Lung (tissue), 12 donors: ENCODE data around the gene FRAT2. TPM values are rescaled to one million over a fixed set of nuclear protein-coding genes. Genes with fewer than 3 reads are reported as not detected.

ENCODE experiments used
- ATAC-seq: fragments of 200-7000 bp; cut with Tn5 transposase; one replicate; pipeline ENCODE4 v1.9.1; 2020; ENCODE audit warnings: moderate number of reproducible peaks; ENCODE audit not compliant: insufficient read depth, low FRiP score
- DNase-seq, 3 donors: peaks; one replicate each; pipeline ENCODE4 v3.0.0-alpha.2; 2013 to 2017
- H3K27ac ChIP-seq, 2 donors: one replicate each; pipeline ENCODE4 v1.5.1; 2013; ENCODE audit warnings: mild to moderate bottlenecking in 2 of 2, moderate library complexity in 2 of 2, control low read depth in 1 of 2, inconsistent platforms in 1 of 2, low read depth in 1 of 2, low read length in 1 of 2
- H3K27me3 ChIP-seq, 3 donors: one replicate each; pipeline ENCODE4 v1.5.1; 2013; ENCODE audit warnings: low read length in 2 of 3; ENCODE audit not compliant: control insufficient read depth in 3 of 3, insufficient read depth in 3 of 3
- H3K36me3 ChIP-seq, 4 donors: one replicate each; pipeline ENCODE4 v1.5.1; 2013; ENCODE audit warnings: low read length in 4 of 4, mild to moderate bottlenecking in 1 of 4, moderate library complexity in 1 of 4; ENCODE audit not compliant: control insufficient read depth in 4 of 4, insufficient read depth in 4 of 4
- H3K4me1 ChIP-seq, 5 donors: one replicate each; pipeline ENCODE4 v1.5.1; 2013; ENCODE audit warnings: low read length in 5 of 5, mild to moderate bottlenecking in 2 of 5, moderate library complexity in 1 of 5; ENCODE audit not compliant: control insufficient read depth in 5 of 5, insufficient read depth in 5 of 5
- H3K4me3 ChIP-seq: one replicate; pipeline ENCODE4 v1.5.1; 2013; ENCODE audit warnings: mild to moderate bottlenecking, control low read depth, moderate library complexity
- H3K9ac ChIP-seq, 2 donors: one replicate each; pipeline ENCODE4 v1.5.1; 2013; ENCODE audit warnings: low read length in 2 of 2, control low read depth in 1 of 2; ENCODE audit not compliant: insufficient read depth in 1 of 2
- H3K9me3 ChIP-seq, 4 donors: one replicate each; pipeline ENCODE4 v1.5.1; 2013; ENCODE audit warnings: low read length in 3 of 4, mild to moderate bottlenecking in 1 of 4, moderate library complexity in 1 of 4; ENCODE audit not compliant: control insufficient read depth in 4 of 4, insufficient read depth in 3 of 4
- WGBS, 2 donors: extraction: QIAGEN DNeasy Blood & Tissue Kit; methylation state at CpG; one replicate each; pipeline ENCODE4 v1.1.7; 2013; 5-methylcytosine and 5-hydroxymethylcytosine counted together
- polyA plus RNA-seq, 2 donors: library from polyadenylated mRNA; stranded (reverse); fragments of 200-250 nt; gene quantifications; one replicate each; pipeline ENCODE4 v1.2.1, GENCODE V29; 2013
- total RNA-seq, 2 donors: library from RNA; depleted of rRNA in 1 of 2; stranded (reverse); fragments of >200 nt in 1 of 2; gene quantifications; one replicate each; pipeline ENCODE4 v1.2.1, GENCODE V29; 2014 to 2021
- TF ChIP-seq, protein P1 (sequence below): IDR thresholded peaks from 2 replicates; pipeline ENCODE4 v1.5.1; 2012; ENCODE audit warnings: mild to moderate bottlenecking; ENCODE audit errors: control extremely low read depth, extremely low read depth
- donor health status: control.
- donor health status: control.
- donor health status: Bipolar disorder and iron deficiency.
- donor health status: healthy.
- donor health status: DM: yes; HTN: yes; CAD: no.

The FRAT2 gene
- total and polyA plus RNA-seq, 4 donors: 7.0 to 25.9 (median 17.3) TPM

DNA sequence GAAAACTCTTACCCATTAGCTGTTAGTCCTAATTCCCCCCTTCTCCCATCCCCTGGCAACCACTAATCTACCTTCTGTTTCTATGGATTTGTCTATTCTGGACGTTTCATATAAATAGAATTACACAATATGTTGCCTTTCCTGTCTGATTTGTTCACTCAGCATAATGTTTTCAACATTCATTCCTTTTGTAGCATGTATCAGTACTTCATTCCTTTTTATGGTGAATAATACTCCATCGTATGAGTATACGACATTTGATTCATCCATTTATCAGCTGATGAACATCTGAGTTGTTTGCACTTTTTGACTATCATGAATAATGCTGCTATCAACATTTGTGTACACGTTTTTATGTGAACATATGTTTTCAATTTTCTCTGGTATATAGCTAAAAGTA is 19.9 kb downstream of the FRAT2 start:
- Histone ChIP-seq H3K9ac (no peak overlapping the region), H3K27ac (no peak overlapping the region), H3K9me3 (no peaks in the 10 kb centered on the region), H3K36me3 (no peaks in the 10 kb centered on the region), H3K27me3 (peaks cover 0 to 4% (median 0%) of the 10 kb centered on the region in 3 donors), H3K4me3 (no peak overlapping the region), H3K4me1 (peaks cover 0 to 1% (median 0%) of the 10 kb centered on the region in 5 donors)
- TF ChIP-seq, protein P1, sequence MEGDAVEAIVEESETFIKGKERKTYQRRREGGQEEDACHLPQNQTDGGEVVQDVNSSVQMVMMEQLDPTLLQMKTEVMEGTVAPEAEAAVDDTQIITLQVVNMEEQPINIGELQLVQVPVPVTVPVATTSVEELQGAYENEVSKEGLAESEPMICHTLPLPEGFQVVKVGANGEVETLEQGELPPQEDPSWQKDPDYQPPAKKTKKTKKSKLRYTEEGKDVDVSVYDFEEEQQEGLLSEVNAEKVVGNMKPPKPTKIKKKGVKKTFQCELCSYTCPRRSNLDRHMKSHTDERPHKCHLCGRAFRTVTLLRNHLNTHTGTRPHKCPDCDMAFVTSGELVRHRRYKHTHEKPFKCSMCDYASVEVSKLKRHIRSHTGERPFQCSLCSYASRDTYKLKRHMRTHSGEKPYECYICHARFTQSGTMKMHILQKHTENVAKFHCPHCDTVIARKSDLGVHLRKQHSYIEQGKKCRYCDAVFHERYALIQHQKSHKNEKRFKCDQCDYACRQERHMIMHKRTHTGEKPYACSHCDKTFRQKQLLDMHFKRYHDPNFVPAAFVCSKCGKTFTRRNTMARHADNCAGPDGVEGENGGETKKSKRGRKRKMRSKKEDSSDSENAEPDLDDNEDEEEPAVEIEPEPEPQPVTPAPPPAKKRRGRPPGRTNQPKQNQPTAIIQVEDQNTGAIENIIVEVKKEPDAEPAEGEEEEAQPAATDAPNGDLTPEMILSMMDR: no peak
- 51 to 59% methylated on average over 4 of the region's 4 CpGs for WGBS, 2 donors
- DNase-seq: no peak
- ATAC-seq: no peak

DNA sequence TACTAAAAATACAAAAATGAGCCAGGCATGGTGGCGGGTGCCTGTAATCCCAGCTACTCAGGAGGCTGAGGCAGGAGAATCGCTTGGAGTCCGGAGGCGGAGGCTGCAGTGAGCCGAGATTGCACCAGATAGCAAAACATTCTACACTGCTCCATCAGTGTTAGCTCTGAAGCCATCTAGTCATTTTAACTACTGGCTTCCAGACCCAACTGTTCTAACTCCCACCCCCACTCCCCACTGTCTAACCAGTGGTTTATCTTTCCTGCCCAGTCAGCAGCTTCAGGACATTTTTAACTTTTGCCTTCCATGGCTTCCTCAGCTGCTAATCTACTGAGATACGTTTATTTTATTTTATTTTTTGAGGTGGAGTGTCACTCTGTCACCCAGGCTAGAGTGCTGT is 21.6 kb downstream of the FRAT2 start:
- no peak overlapping the region for H3K27ac ChIP-seq
- peaks cover 0 to 4% (median 0%) of the 10 kb centered on the region in 3 donors for H3K27me3 ChIP-seq
- no peaks in the 10 kb centered on the region for H3K36me3 ChIP-seq
- 85 to 86% methylated on average over 6 of the region's 6 CpGs for WGBS, 2 donors
- H3K9me3 ChIP-seq: no peaks in the 10 kb centered on the region
- DNase-seq (no peak), ATAC-seq (no peak)
- H3K4me1 ChIP-seq: no peaks in the 10 kb centered on the region
- TF ChIP-seq, protein P1: no peak
- no peak overlapping the region for H3K4me3 ChIP-seq
- H3K9ac ChIP-seq: no peak overlapping the region

DNA sequence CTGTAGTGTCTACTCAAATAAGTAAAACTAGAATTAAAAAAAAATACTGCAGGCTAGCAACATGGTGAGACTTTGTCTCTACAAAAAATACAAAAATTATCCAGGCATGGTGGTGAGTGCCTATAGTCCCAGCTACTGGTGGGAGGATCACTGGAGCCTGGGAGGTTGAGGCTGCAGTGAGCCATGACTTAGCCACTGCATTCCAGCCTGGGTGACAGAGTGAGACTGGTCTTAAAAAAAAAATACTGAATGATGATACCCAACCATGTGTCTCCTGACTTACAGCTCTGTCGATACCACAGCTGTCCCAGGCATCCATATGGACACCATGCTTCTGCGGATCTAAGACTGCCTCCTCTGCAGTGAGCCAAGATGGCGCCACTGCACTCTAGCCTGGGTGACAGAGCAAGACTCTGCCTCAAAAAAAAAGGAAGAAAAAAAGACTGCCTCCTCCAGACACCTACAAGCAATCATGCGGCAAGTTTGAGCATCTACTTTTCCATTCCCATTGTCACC is 23.4 kb downstream of the FRAT2 start:
- Histone ChIP-seq H3K36me3 (no peaks in the 10 kb centered on the region), H3K9me3 (no peaks in the 10 kb centered on the region), H3K4me1 (peaks cover 0 to 1% (median 0%) of the 10 kb centered on the region in 5 donors), H3K9ac (no peak overlapping the region), H3K27me3 (no peaks in the 10 kb centered on the region), H3K4me3 (no peak overlapping the region), H3K27ac (no peak overlapping the region)
- TF ChIP-seq, protein P1: no peak
- no peak for DNase-seq
- ATAC-seq: no peak
- 94 to 95% methylated on average over 4 of the region's 4 CpGs for WGBS, 2 donors
